Central memory CD8-positive, alpha-beta T cell (primary cell): ENCODE data around the gene PLCG1.

ENCODE experiments used
- ATAC-seq: fragments of 150-1000 bp; cut with Tn5 transposase; replicated peaks from 2 replicates; pipeline ENCODE4 v1.10.0; 2022; ENCODE audit warnings: mild to moderate bottlenecking, moderate FRiP score, moderate number of reproducible peaks; ENCODE audit not compliant: poor library complexity, severe bottlenecking; ENCODE audit errors: extremely low read depth
- DNase-seq, 2 donors: peaks; one replicate each; pipeline ENCODE4 v3.0.0; 2021; ENCODE audit warnings: low spot score in 2 of 2
- H3K27ac Mint-ChIP-seq: one replicate; pipeline ENCODE4 v1.8.0; 2022; ENCODE audit warnings: low read depth, mild to moderate bottlenecking, moderate library complexity, mixed read lengths
- H3K27me3 Mint-ChIP-seq: one replicate; pipeline ENCODE4 v1.8.0; 2022; ENCODE audit warnings: mixed read lengths
- H3K36me3 Mint-ChIP-seq: one replicate; pipeline ENCODE4 v1.8.0; 2022; ENCODE audit warnings: mild to moderate bottlenecking, moderate library complexity, mixed read lengths; ENCODE audit not compliant: insufficient read depth
- H3K4me1 Mint-ChIP-seq: one replicate; pipeline ENCODE4 v1.8.0; 2022; ENCODE audit warnings: mixed read lengths
- H3K4me3 Mint-ChIP-seq: one replicate; pipeline ENCODE4 v1.8.0; 2022; ENCODE audit warnings: mild to moderate bottlenecking, moderate library complexity, mixed read lengths
- H3K9me3 Mint-ChIP-seq: one replicate; pipeline ENCODE4 v1.8.0; 2022; ENCODE audit warnings: mixed read lengths

The PLCG1 gene

DNA sequence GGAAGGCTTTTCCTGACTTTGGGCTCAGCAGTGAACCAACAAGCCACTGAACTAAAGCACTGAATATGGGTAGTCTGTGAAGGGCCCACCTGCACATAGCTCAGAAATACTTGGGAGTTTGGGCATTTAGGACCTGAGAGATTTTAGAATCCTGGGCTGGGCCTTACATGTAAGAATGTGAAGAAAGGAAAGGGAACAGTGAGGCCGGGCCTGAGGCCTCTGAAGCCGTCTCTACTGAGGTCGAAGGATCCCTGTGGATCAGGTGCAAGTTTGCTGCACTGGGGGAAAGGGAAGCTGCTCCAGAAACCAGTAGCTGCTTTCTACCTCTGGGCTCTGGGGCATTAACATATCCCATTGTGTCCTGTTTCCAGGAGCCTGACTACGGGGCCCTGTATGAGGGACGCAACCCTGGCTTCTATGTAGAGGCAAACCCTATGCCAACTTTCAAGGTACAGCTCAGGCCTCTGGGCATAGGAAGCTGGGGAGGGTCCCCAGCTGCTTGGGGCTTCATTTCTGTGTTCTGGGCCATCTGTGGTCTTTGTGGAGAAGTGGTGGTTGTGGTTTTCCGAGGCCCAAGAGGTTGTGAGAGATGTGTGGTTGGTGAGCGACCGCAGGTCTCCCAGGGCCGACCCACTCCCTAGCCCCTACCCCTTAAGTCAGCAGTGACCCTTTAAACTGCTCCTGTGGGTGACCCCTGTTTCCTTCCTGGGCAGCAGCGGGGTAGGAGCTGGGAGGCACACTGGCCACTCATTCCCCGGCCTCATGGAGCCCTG is 30.3 kb downstream of the PLCG1 start:
- H3K27me3 Mint-ChIP-seq: no peaks in the 10 kb centered on the region
- DNase-seq: no peak
- no peak overlapping the region for H3K4me3 Mint-ChIP-seq
- H3K36me3 Mint-ChIP-seq: peaks cover 59% of the 10 kb centered on the region
- peaks cover 47% of the 10 kb centered on the region for H3K4me1 Mint-ChIP-seq
- H3K27ac Mint-ChIP-seq: peak overlapping the region; percentile 91
- no peak for ATAC-seq
- no peaks in the 10 kb centered on the region for H3K9me3 Mint-ChIP-seq

DNA sequence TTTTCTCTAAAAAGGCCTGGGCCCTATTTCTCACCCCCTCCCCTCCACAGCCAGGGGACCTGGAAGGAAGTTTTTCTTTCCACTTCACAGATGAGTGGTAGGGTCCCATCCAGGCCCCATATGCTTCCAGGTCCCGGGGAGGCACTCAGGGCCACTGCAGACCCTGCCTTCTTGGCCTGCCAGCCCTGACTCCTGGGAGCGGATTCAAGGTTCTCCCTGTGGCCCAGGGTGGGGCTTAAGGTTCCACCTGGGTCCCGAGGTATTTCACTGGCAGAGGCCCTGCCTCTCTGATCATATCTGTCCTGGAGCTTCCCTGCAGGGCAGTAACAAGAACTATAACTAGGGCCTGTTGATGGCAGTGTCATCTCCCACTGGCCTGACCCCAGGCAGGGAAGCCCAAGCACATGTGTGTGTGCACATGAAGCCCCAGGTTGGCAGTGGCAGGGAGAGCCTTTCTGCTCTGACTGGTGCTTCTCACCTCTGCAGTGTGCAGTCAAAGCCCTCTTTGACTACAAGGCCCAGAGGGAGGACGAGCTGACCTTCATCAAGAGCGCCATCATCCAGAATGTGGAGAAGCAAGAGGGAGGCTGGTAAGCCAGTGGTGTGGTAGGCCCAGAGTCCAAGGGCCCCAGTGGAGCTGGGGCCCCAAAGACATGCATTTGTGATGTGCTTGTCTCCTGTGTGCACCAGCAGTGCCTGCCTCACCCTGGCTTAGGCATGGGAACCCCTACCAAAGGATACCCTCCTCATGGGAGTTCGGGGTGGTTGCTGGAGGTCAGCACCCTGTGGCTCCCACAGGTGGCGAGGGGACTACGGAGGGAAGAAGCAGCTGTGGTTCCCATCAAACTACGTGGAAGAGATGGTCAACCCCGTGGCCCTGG is 31.2 kb downstream of the PLCG1 start:
- DNase-seq: no peak
- no peaks in the 10 kb centered on the region for H3K9me3 Mint-ChIP-seq
- H3K4me3 Mint-ChIP-seq: no peak overlapping the region
- ATAC-seq: no peak
- H3K27ac Mint-ChIP-seq: peak overlapping the region; percentile 91
- peaks cover 42% of the 10 kb centered on the region for H3K4me1 Mint-ChIP-seq
- H3K36me3 Mint-ChIP-seq: peaks cover 65% of the 10 kb centered on the region
- H3K27me3 Mint-ChIP-seq: no peaks in the 10 kb centered on the region

DNA sequence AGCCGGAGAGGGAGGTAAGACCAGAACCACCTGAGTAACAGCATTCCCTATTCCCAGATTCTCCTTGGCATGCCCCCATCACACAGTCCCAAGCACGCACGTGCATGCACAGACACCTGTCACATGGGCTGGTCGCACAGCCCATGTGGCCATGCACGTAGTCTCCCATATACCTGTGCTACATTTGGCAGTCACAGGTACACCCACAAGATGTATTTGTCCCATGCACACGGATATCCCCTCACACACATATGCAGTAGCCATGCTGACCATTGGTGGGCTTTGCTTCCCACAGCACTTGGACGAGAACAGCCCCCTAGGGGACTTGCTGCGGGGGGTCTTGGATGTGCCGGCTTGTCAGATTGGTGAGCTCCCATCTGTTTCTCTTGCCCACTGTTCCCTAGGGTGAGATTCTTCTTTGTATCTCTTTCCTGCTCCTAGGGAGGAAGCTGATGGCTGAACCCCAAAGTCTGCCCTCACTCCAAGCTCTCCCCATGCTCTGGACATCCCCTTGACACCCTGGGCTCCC is 31.9 kb downstream of the PLCG1 start:
- ATAC-seq (no peak), DNase-seq (no peak)
- Mint-ChIP-seq H3K27ac (peak overlapping the region; percentile 6), H3K36me3 (peaks cover 62% of the 10 kb centered on the region), H3K4me3 (no peak overlapping the region), H3K4me1 (peaks cover 35% of the 10 kb centered on the region), H3K9me3 (no peaks in the 10 kb centered on the region), H3K27me3 (no peaks in the 10 kb centered on the region)

DNA sequence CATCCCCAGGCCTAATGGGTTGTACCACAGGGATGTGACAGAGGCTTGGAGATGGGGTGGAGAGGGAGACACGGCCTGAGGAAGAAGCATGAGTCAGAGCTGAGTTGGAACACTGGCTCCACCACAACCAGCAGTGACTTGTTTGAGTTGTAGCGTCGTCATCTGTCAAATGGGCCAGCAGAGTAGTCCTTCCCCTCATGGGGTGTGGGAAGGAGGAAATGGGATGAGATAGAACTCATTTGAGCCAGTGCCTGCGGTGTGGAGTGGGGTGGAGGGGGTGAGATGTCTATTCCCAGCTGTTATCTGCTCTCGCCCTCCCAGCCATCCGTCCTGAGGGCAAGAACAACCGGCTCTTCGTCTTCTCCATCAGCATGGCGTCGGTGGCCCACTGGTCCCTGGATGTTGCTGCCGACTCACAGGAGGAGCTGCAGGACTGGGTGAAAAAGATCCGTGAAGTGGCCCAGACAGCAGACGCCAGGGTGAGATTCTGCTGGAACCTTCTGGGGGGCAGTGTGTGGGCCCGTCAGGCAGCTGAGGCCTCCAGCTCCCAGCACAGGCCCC is 32.5 kb downstream of the PLCG1 start:
- Mint-ChIP-seq H3K27ac (peak overlapping the region; percentile 45), H3K36me3 (peaks cover 56% of the 10 kb centered on the region), H3K4me1 (peaks cover 31% of the 10 kb centered on the region), H3K27me3 (no peaks in the 10 kb centered on the region), H3K9me3 (no peaks in the 10 kb centered on the region), H3K4me3 (no peak overlapping the region)
- no peak for DNase-seq
- ATAC-seq: no peak

DNA sequence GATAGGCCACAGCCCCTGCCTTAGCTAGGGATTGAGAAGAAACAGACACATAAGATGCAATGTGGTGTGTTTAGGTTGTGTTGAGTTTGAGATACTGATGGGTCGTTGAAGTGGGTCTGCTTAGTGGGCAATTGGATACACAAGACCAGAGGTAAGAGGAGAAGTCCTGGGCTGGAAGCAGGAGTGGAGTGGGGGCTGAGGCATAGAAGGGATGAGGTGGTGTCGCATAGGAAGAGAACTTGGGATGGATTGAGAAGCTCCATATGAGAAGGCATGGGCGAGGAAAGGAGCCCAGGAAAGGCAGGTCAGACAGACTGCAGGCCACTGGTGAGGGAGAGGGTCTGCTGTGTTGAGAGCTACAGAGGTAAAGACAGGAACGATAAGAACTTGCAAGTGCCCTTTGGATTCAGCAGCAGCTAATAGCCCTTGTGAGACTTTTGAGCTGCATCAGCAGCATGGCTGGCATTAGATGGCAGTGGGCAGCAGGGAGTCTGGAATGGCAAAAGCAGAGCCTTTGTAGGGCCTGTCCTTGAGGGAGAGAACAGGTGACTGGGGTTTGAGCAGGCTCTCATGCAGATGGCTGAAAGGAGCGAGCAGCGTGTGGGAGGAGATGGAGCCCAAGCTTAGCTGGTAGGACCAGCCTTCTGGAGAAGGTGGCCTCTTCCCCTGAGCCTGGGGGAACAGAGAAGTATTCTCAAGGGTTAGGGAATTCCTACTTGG is 33.2 kb downstream of the PLCG1 start:
- Mint-ChIP-seq H3K27me3 (no peaks in the 10 kb centered on the region), H3K4me3 (no peak overlapping the region), H3K36me3 (peaks cover 56% of the 10 kb centered on the region), H3K27ac (peak overlapping the region; percentile 45), H3K4me1 (peaks cover 31% of the 10 kb centered on the region), H3K9me3 (no peaks in the 10 kb centered on the region)
- no peak for ATAC-seq
- DNase-seq: no peak

DNA sequence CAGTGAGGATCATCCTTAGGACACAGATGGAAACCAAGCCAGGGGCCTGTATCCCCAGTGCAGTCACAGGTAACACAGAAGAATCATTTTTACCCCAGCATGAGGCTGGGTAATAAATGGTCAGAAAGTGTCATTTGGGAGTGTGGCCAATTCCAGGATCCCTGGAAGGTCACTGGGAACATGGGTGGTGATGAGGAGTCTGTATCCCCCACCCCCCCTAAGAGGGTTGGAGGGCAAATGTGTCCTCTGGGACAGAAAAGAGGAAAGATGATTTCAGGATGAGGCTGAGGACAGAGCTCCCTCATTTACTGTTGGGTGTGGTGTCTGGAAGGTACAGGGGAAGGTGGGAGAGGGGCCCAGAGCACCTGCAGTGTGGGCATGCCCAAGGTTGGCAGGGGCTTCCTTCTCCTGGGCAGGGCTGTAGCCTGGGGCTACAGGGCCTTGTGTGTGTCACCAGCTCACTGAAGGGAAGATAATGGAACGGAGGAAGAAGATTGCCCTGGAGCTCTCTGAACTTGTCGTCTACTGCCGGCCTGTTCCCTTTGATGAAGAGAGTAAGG is 34.5 kb downstream of the PLCG1 start:
- ATAC-seq: no peak
- H3K36me3 Mint-ChIP-seq: peaks cover 54% of the 10 kb centered on the region

DNA sequence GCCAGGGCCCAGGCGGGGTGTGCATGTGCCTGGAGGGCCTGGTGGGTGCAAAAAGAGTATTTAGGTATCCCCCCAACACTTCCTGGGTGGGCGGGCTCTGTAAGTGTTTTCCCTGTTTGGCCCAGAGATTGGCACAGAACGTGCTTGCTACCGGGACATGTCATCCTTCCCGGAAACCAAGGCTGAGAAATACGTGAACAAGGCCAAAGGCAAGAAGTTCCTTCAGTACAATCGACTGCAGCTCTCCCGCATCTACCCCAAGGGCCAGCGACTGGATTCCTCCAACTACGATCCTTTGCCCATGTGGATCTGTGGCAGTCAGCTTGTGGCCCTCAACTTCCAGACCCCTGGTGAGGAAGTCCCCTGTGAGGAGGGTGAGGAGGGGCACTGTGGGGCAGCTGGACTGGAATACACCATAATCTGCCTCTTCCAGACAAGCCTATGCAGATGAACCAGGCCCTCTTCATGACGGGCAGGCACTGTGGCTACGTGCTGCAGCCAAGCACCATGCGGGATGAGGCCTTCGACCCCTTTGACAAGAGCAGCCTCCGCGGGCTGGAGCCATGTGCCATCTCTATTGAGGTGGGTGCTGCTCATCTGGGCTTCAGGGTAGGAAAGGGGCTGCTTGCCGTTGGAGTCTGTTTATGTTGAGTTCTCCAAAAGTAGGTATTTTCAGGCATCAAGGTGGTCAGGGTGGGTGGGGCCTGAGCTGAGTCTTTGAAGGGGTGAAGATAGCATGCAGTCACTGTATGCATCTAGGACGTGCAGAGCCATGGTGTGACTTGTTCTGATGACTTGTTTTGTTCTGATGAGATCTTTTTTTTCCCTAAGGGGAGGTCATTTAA is 35.2 kb downstream of the PLCG1 start:
- Mint-ChIP-seq H3K27me3 (no peaks in the 10 kb centered on the region), H3K4me3 (no peak overlapping the region), H3K36me3 (peaks cover 50% of the 10 kb centered on the region), H3K27ac (peak overlapping the region; percentile 74), H3K9me3 (no peaks in the 10 kb centered on the region), H3K4me1 (peaks cover 19% of the 10 kb centered on the region)
- DNase-seq (no peak), ATAC-seq (no peak)

More for the DNA sequence above, 34.5 kb downstream of the PLCG1 start:
- Mint-ChIP-seq H3K9me3 (no peaks in the 10 kb centered on the region), H3K27ac (peak overlapping the region; percentile 45), H3K4me3 (no peak overlapping the region), H3K27me3 (no peaks in the 10 kb centered on the region), H3K4me1 (peaks cover 26% of the 10 kb centered on the region)
- no peak for DNase-seq

DNA sequence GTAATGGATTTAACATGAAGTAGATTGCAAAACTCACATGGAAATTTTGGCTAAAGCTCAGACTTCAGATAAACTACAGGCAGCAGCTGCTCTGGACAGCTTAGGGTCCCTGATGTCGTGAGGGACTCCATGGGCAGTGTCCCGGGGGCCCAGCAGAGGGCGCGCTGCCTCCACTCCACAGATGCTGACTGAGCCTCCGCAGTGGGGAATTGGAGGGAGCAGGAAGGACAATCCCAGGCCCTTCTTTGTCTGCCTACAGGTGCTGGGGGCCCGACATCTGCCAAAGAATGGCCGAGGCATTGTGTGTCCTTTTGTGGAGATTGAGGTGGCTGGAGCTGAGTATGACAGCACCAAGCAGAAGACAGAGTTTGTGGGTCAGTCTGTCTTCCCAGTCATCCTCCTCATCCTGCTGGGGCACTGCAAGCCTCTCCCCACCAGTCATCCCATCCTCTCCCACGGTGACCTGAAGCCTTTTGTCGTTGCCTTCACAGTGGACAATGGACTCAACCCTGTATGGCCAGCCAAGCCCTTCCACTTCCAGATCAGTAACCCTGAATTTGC is 35.9 kb downstream of the PLCG1 start:
- DNase-seq: peak; percentile 39 to 51
- H3K27ac Mint-ChIP-seq: peak overlapping the region; percentile 74
- peak; percentile 64 for ATAC-seq
- H3K4me1 Mint-ChIP-seq: peaks cover 17% of the 10 kb centered on the region
- H3K9me3 Mint-ChIP-seq: no peaks in the 10 kb centered on the region
- H3K27me3 Mint-ChIP-seq: no peaks in the 10 kb centered on the region
- H3K36me3 Mint-ChIP-seq: peaks cover 48% of the 10 kb centered on the region
- H3K4me3 Mint-ChIP-seq: no peak overlapping the region

DNA sequence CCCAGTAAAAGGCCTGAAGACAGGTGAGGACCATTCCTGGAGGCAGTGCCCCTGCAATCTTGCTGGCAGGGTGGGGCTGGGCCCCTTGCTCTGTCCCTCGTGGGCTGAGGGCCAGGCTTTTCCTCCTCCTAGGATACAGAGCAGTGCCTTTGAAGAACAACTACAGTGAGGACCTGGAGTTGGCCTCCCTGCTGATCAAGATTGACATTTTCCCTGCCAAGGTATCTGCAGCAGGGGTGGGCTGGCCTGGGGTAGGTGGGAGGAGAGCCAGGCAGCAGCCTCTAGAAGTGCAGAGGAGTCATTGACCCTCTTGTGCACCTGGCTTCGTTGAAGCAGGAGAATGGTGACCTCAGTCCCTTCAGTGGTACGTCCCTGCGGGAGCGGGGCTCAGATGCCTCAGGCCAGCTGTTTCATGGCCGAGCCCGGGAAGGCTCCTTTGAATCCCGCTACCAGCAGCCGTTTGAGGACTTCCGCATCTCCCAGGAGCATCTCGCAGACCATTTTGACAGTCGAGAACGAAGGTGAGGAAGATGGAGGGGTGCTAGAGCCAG is 36.5 kb downstream of the PLCG1 start:
- peaks cover 43% of the 10 kb centered on the region for H3K36me3 Mint-ChIP-seq
- ATAC-seq (no peak), DNase-seq (peak in 1 of 2 donors; percentile 6)
- H3K4me1 Mint-ChIP-seq: peaks cover 17% of the 10 kb centered on the region
- no peaks in the 10 kb centered on the region for H3K9me3 Mint-ChIP-seq
- H3K27me3 Mint-ChIP-seq: no peaks in the 10 kb centered on the region
- H3K4me3 Mint-ChIP-seq: no peak overlapping the region
- peak overlapping the region; percentile 74 for H3K27ac Mint-ChIP-seq

DNA sequence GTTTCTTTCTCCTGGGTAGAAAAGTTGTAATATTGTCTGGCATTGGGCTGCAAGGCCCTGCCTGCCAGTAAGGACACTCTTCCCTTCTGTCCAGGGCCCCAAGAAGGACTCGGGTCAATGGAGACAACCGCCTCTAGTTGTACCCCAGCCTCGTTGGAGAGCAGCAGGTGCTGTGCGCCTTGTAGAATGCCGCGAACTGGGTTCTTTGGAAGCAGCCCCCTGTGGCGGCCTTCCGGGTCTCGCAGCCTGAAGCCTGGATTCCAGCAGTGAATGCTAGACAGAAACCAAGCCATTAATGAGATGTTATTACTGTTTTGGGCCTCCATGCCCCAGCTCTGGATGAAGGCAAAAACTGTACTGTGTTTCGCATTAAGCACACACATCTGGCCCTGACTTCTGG is 37.0 kb downstream of the PLCG1 start:
- ATAC-seq (no peak), DNase-seq (peak in 1 of 2 donors; percentile 4)
- Mint-ChIP-seq H3K9me3 (no peaks in the 10 kb centered on the region), H3K4me3 (no peak overlapping the region), H3K27ac (peak overlapping the region; percentile 74), H3K4me1 (peaks cover 17% of the 10 kb centered on the region), H3K36me3 (peaks cover 38% of the 10 kb centered on the region), H3K27me3 (no peaks in the 10 kb centered on the region)

DNA sequence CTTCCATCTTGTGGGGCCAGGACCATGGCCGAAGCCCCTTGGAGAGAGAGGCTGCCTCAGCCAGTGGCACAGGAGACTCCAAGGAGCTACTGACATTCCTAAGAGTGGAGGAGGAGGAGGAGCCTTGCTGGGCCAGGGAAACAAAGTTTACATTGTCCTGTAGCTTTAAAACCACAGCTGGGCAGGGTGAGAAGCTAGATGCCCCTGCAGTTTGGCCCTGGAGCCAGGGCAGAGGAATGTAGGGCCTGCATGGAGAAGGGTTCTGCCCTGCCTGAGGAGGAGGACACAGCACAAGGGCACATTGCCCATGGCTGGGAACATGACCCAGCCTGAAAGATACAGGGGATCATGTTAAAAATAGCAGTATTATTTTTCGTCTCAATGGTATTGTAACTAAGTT is 37.4 kb downstream of the PLCG1 start:
- no peaks in the 10 kb centered on the region for H3K9me3 Mint-ChIP-seq
- ATAC-seq: no peak
- no peak overlapping the region for H3K4me3 Mint-ChIP-seq
- peaks cover 17% of the 10 kb centered on the region for H3K4me1 Mint-ChIP-seq
- peaks cover 36% of the 10 kb centered on the region for H3K36me3 Mint-ChIP-seq
- H3K27ac Mint-ChIP-seq: no peak overlapping the region
- no peak for DNase-seq
- no peaks in the 10 kb centered on the region for H3K27me3 Mint-ChIP-seq
